Right ventricle myocardium inferior (tissue), 1 donor: Measurements from ENCODE around the gene TBC1D22A. TPM values are rescaled to one million over a fixed set of nuclear protein-coding genes. Genes with fewer than 3 reads are reported as not detected.

ENCODE experiments used
- ATAC-seq: fragments of 200-7000 bp; cut with Tn5 transposase; one replicate; pipeline ENCODE4 v1.9.1; 2020; ENCODE audit warnings: mild to moderate bottlenecking, moderate library complexity
- DNase-seq: peaks from one replicate; pipeline ENCODE4 v3.0.0; 2021; ENCODE audit errors: missing footprints
- intact Hi-C: fragments of 100-400 bp; cut with DNase I; formaldehyde crosslinking; loops from one replicate; pipeline ENCODE4 v1.11.0; 2022
- total RNA-seq: library from RNA; stranded (reverse); fragmentation: NEBNext Ultra II Directional; extraction: Animal tissue kit (Norgen Biotek cat#: 25700); gene quantifications from one replicate; pipeline ENCODE4 v1.2.1, GENCODE V29; 2021
- donor health status: DM: no; HTN: yes; CAD: no; lungs with severe emphysema.

The TBC1D22A gene
- total RNA-seq, 1 donor from 2014 or later, result 14.6 TPM

DNA sequence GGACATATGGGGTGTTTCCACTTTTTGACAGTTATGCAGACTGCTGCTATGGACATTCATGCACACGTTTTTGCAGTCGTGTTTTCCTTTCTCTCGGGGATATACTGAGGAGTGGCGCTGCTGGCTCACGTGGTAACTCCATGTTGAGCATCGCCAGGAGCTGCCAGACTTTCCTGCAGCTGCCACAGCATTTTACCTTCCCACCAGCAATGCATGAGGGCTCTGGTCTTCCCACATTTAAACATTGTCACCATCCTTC is 95.4 kb downstream of the TBC1D22A start:
- ATAC-seq (no peak), DNase-seq (no peak)
- intact Hi-C loops, result no loop called here

DNA sequence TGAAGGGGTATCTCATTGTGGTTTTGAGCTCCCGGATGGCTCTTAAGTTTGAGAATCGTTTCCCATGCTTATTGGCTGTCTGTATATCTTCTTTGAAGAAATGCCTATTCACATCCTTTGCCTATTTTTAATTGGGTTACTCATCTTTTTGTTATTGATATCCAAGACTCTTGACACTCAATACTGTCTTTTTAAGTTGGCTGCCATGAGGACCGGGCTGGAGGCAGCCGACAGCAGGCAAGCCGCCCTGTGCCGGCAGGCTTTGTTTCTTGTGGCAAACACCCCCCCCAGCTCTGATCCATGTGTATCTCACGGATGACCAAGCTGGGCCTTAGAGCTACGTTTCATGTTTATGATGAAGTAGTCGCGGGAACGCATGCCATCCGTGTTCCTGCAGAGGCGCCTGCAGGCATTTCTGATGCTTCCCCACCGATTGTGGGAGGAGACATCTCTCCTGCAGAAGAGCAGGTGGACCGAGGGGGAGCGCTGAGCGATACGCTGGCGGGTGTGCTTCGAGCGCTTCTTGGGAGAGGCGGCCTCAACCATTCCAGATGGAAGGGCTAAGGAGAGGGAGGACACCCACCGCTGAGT is 95.8 kb downstream of the TBC1D22A start:
- no peak for ATAC-seq
- intact Hi-C loops, result no loop called here
- DNase-seq, result no peak

- ATAC-seq (no peak), DNase-seq (no peak)
- intact Hi-C loops, result no loop called here
These were observed 98.1 kb downstream of the TBC1D22A start for GRCh38 chr22:46860562-46860961.

GRCh38 chr22:46861468-46862367 is 99.3 kb downstream of the TBC1D22A start:
- ATAC-seq (no peak), DNase-seq (no peak)
- intact Hi-C loops, result no loop called here

DNA sequence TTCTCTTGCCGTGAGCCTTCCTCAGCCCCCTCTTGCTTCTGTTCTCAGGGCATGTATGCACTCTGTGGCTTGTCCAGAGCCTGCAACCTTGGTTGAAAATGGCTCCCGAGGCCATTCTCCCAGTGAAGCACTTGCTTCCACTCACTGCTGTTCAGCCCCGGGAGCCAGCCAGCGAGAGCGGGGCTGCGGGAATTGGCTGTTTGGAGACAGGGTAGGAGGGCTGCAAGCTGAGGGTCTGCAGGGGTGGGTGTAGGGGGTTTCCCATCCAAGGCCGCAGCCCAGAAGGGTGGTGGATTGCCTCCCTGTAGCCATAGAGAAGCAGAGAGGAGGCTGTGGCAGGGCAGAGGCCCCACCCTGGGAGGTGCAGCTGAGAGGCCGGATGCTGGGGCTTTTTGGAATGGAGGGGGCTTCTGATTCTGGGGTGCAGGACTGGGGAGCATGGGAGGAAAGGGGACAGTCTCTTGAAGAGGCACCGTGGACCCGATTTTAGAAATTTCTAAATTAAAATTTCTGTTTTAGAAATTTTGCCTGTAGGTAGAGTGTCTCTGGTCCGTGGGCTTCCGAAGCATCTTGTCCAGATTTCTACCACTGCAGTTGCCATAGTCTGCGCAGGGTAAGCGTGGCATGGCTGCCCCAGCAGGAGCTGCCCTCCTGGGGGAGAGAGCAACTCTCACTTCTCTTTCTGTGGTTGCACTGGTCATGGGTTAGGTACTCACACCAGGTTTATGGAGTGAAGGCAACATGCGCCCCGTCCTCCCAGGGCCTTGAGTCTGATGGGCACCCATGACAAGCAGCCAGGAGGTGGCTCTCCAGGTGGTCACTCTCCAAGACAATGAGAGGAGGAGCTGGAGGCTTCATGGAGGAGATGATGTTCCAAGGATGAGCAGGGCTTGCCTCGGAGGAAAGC is 100.2 kb downstream of the TBC1D22A start:
- DNase-seq (no peak), ATAC-seq (no peak)
- intact Hi-C loops, result no loop called here

DNA sequence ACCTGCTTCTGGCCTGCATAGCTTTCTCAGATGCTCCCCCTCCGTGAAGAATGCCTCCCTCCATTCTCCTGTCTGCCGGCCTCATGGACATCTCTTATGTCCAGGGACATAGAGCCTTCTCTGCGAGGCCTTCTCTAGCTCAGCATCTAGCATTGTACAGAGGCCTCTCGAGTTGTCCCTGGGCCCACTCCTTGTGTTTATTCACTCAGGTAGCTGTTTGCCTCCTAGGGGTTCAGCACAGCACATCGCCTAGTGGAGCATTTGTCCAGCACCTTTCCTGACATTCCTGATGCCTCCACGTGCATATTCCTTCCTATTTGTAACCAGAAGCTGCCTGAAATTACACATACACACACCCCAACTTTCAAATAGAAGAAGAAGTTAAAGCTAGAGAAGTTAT is 101.3 kb downstream of the TBC1D22A start:
- ATAC-seq (no peak), DNase-seq (no peak)
- intact Hi-C loops, result no loop called here

GRCh38 chr22:46864314-46865051 is 102.0 kb downstream of the TBC1D22A start:
- intact Hi-C loops, result no loop called here
- no peak for ATAC-seq
- DNase-seq, result no peak

- no peak for DNase-seq
- intact Hi-C loops, result no loop called here
- no peak for ATAC-seq
These were observed 102.6 kb downstream of the TBC1D22A start for GRCh38 chr22:46865052-46865434.

DNA sequence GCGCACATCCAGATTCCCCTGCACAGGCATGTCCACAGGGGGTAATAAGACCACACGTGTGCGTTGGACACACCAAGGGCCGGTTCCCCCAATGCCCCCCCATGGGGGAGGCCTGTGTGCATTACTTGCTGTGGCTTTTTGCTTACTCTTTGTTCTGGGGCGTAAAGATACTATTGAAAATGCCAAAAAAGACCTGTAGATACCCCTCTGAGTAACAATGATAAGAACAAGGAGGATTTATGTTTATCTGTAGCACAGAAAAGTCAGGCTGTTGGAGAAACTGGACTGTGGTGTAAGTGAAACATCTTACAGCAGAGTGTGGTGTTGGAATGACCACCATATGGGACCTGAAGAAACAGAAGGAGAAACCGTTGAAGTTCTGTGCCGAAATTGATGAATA is 103.2 kb downstream of the TBC1D22A start:
- DNase-seq (no peak), ATAC-seq (no peak)
- intact Hi-C loops, result no loop called here

- DNase-seq (no peak), ATAC-seq (no peak)
- intact Hi-C loops, result no loop called here
These were observed 104.1 kb downstream of the TBC1D22A start for GRCh38 chr22:46866591-46866990.

DNA sequence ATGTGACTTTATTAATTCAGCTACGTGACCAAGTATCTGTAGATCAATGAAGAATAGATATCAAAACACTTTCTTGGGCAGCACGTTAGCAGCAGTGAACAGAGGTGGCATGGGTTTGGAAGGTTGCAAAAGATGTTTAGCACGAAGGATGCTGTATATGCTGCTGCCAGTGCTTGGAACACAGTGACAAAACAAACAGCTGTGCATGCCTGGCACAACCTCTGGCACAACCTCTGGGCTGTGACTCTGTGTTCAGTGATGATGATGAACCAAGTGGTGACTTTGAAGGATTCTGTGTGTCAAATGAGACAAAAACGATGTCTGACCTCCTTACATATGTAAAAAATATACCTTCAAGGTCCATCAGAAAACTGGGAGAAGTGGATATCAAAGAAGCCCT is 104.7 kb downstream of the TBC1D22A start:
- ATAC-seq, result no peak
- intact Hi-C loops, result no loop called here
- DNase-seq, result no peak

DNA sequence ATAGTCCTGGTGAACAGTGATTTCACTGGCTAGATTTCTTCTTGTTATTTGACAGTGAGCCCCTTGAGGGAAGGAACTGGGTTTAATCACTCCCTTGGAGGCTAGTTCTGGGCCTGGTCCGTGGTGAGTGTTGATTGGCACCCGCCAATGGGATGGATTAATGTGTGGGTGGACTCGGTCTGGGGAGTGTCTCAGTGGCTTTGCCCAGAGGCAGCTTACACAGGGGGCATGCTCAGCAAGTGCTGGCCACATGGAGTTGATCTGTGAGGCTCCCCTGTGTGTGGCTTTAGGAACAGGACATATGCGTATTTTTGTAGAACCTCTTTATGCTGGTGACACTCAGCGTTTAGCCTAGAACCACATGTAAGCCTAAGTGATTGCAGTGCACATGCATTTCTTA is 106.9 kb downstream of the TBC1D22A start:
- ATAC-seq (no peak), DNase-seq (no peak)
- intact Hi-C loops, result no loop called here

DNA sequence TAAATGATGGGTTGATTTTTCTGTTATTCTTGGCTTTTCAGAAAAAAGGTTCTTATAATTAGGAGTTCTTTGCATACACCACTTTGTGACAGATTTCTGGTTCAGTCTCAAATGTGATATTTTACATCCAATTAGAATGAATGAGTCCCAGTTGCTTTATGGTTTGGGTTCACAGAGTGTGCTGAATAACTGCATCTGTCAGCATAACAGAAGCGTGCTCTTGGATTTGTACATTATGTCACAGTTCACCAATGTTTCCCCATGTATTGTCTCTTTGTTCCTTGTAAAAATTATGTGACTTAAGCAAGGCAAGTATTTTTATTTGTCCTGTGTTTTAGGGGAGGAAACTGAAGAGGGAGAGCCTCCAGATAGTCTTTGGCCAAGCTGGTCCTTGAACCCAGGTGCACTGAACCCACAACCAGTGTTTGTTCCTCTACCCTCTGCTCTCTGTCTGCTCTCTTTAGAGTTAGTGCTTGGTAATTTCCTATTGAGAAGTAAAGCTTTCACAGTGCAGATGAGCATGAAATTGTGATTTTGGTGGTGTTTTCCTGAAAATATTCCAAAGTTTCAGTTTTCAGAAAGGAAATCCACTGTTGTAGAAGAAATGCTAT is 107.5 kb downstream of the TBC1D22A start:
- ATAC-seq (no peak), DNase-seq (no peak)
- intact Hi-C loops, result no loop called here

GRCh38 chr22:46871826-46872225 is 109.4 kb downstream of the TBC1D22A start:
- intact Hi-C loops, result no loop called here
- no peak for ATAC-seq
- DNase-seq, result no peak

DNA sequence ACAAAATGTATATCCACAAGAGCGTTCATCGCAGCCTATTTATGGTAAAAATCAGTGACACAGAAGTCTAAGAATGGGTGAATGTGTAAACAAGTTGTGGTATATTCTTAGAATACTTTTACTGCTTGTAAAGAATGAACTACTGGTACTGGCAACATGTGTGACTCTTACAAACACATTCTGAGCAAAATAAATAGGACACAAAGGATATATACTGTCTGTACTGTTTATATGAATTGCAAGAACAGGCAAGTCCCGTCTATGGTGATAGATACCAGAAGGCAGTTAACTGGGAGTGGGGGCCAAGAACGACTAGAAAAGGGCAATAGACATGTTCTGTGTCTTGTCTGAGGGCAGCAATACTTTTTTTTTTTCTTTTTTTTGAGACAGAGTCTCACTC is 112.6 kb downstream of the TBC1D22A start:
- DNase-seq (no peak), ATAC-seq (no peak)
- intact Hi-C loops, result no loop called here

GRCh38 chr22:46876357-46876934 is 114.0 kb downstream of the TBC1D22A start:
- DNase-seq (no peak), ATAC-seq (no peak)
- intact Hi-C loops, result no loop called here

GRCh38 chr22:46878191-46878948 is 115.9 kb downstream of the TBC1D22A start:
- no peak for ATAC-seq
- intact Hi-C loops, result no loop called here
- no peak for DNase-seq

DNA sequence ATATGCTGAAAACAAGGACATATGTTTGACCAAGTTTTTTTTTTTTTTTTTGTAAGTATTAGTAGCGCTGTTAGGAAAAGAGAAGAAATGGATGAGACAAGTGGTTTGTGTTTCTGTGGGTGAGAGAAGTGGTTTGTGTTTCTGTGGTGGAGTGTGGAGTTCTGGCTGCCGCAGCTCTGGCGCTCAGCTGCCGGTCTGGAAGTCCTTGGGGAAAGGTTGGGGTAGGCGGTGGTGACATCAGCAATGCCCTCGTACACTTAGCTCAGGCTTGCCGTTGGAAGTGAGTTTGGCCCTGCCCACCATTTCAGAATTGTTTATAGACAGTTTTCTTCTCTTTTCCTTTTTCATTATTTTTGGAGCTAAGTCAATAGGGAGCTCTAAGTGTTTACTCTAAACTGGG is 116.6 kb downstream of the TBC1D22A start:
- intact Hi-C loops, result no loop called here
- ATAC-seq (no peak), DNase-seq (no peak)
